Retinal pigment epithelial cell (primary cell): Measurements from ENCODE around the gene BCO1.
A peak's percentile ranks its signal among the peaks of the same experiment; 100 is the strongest.

Source experiments
- DNase-seq: peaks from one replicate; pipeline ENCODE4 v3.0.0-alpha.2; 2010; ENCODE audit warnings: low read depth
- H3K4me3 ChIP-seq: 2 replicates; pipeline ENCODE4 v1.5.1; 2011; ENCODE audit warnings: mild to moderate bottlenecking, low read length, control low read depth, moderate library complexity
- TF ChIP-seq, protein P1 (sequence below): conservative IDR thresholded peaks from 2 replicates; pipeline ENCODE4 v1.5.1; 2011; ENCODE audit warnings: low read depth, low read length, control low read depth, inconsistent platforms

BCO1 gene

DNA sequence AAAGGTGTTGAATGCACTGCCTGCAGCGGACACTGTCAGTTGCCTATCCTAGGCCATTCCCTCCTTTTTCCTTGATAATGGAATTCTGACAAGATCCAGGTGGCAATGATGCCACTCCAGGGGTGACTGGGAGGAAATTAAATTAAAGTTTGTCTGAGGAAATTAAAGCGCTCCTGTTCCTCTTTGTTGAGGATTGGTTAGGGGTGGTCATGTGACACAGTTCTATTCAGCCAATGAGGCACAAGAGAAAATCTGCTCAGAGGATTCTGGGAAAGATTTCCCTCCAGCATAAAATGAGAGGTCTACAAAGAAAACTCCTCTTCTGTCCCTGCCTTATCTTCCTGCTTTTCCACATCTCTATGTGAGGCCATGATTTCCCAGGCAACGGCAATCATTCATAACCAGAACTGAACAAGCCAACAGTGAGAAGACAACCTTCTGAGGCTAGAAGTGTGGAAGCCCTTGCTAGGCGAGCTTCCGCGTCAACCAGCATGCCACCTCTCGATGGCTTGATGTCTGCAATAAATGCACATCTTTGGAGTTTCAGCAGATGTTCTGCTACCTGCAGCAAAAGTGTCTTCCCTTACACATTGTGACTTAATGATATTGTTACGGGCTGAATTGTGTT is 5.6 kb upstream of the BCO1 start:
- DNase-seq = no peak
- TF ChIP-seq, protein P1, sequence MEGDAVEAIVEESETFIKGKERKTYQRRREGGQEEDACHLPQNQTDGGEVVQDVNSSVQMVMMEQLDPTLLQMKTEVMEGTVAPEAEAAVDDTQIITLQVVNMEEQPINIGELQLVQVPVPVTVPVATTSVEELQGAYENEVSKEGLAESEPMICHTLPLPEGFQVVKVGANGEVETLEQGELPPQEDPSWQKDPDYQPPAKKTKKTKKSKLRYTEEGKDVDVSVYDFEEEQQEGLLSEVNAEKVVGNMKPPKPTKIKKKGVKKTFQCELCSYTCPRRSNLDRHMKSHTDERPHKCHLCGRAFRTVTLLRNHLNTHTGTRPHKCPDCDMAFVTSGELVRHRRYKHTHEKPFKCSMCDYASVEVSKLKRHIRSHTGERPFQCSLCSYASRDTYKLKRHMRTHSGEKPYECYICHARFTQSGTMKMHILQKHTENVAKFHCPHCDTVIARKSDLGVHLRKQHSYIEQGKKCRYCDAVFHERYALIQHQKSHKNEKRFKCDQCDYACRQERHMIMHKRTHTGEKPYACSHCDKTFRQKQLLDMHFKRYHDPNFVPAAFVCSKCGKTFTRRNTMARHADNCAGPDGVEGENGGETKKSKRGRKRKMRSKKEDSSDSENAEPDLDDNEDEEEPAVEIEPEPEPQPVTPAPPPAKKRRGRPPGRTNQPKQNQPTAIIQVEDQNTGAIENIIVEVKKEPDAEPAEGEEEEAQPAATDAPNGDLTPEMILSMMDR = no peak
- no peak overlapping the region for H3K4me3 ChIP-seq

- H3K4me3 ChIP-seq = no peak overlapping the region
- peak; percentile 87 for DNase-seq
- TF ChIP-seq, protein P1 = no peak
Measured at GRCh38 chr16:81237282-81237681, 1.2 kb upstream of the BCO1 start.

- TF ChIP-seq, protein P1 = no peak
- no peak overlapping the region for H3K4me3 ChIP-seq
Measured at GRCh38 chr16:81237942-81238295, 570 bp upstream of the BCO1 start.

GRCh38 chr16:81239367-81240121 is 1.1 kb downstream of the BCO1 start:
- TF ChIP-seq, protein P1 = no peak
- DNase-seq = no peak
- peak overlapping the region; percentile 6 for H3K4me3 ChIP-seq

More at GRCh38 chr16:81237942-81238295, 570 bp upstream of the BCO1 start:
- no peak for DNase-seq

DNA sequence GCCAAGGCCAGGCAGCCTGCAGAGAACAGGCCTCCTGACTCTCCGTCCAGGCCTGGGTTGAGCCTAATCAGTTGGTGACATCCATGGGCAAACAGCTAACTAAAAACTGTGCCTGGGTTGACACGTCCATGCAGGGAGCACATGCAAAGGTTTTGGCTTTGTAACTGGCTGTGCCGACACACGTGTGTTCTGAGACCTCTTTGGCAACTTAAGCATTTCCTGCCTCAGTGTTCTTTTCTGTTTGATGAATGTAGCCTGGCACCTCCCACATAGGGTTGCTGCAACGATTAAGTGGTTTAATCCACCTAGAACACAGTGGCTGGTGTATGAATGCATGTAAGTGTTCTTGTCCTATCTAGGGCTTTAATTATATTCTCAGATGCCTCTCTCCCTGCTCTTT is 3.2 kb downstream of the BCO1 start:
- H3K4me3 ChIP-seq = no peak overlapping the region
- TF ChIP-seq, protein P1 = no peak
- DNase-seq = no peak

- H3K4me3 ChIP-seq = no peak overlapping the region
- no peak for DNase-seq
- TF ChIP-seq, protein P1 = no peak
Measured at GRCh38 chr16:81242977-81243618, 4.6 kb downstream of the BCO1 start.
